RWPE1 (cell line): ENCODE measurements around the gene C22orf31.

Experiments
- CTCF ChIA-PET: fragments of 350-600 bp; sonication (Branson Sonifier 250); formaldehyde crosslinking; extraction: SDS; loops from one replicate; lab custom pipeline; 2021; lab: Yijun Ruan, JAX
- POLR2A ChIA-PET: fragments of 400-600 bp; formaldehyde crosslinking; extraction: SDS; loops from one replicate; lab custom pipeline; 2020; ENCODE audit warnings: antibody characterized with exemption; ENCODE audit not compliant: low non-redundant PET; lab: Yijun Ruan, JAX
- DNase-seq: peaks from one replicate; pipeline ENCODE4 v3.0.0; 2012; ENCODE audit warnings: low spot score
- H3K27ac ChIP-seq: fragments of 450-650 bp; 2 replicates; pipeline ENCODE4 v1.5.1; 2017
- TF ChIP-seq, protein P1 (sequence below): fragments of 450-650 bp; conservative IDR thresholded peaks from 2 replicates; pipeline ENCODE4 v1.5.1; 2017; ENCODE audit warnings: low read depth, mild to moderate bottlenecking

C22orf31 gene

GRCh38 chr22:29093030-29093429 lies 31.4 kb upstream of the C22orf31 start:
- no peak overlapping the region for H3K27ac ChIP-seq
- ChIA-PET POLR2A (no interaction called here), CTCF (no interaction called here)

GRCh38 chr22:29092243-29092642 lies 30.6 kb upstream of the C22orf31 start:
- TF ChIP-seq, protein P1, sequence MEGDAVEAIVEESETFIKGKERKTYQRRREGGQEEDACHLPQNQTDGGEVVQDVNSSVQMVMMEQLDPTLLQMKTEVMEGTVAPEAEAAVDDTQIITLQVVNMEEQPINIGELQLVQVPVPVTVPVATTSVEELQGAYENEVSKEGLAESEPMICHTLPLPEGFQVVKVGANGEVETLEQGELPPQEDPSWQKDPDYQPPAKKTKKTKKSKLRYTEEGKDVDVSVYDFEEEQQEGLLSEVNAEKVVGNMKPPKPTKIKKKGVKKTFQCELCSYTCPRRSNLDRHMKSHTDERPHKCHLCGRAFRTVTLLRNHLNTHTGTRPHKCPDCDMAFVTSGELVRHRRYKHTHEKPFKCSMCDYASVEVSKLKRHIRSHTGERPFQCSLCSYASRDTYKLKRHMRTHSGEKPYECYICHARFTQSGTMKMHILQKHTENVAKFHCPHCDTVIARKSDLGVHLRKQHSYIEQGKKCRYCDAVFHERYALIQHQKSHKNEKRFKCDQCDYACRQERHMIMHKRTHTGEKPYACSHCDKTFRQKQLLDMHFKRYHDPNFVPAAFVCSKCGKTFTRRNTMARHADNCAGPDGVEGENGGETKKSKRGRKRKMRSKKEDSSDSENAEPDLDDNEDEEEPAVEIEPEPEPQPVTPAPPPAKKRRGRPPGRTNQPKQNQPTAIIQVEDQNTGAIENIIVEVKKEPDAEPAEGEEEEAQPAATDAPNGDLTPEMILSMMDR, result no peak
- no peak for DNase-seq
- ChIA-PET POLR2A (no interaction called here), CTCF (no interaction called here)
- no peak overlapping the region for H3K27ac ChIP-seq

More at GRCh38 chr22:29093030-29093429, 31.4 kb upstream of the C22orf31 start:
- TF ChIP-seq, protein P1, result no peak
- no peak for DNase-seq

DNA sequence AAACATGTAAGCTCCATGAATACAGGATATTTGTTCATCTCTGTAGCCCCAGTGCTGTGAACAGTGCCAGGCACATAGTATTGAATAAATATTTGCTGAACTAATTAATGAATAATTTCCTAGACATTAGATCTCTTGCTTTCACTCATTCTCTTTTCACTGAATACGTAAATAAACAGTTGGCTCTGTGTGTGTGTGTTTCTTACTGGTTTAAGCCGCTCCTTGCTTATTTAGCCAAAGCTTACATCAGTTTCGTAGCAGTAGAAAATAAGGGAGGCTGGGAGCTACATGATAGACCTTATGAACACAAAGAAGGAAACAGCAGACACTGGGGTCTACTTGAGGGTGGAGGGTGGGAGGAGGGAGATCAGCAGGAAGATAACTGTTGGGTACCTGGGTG lies 28.4 kb upstream of the C22orf31 start:
- CTCF ChIA-PET, result interaction anchor here (0.6 kb wide), 1 partner anchor 9 kb away, joined by 4 read pairs; no protein-coding TSS in a partner anchor
- no peak for DNase-seq
- no peak overlapping the region for H3K27ac ChIP-seq
- POLR2A ChIA-PET, result no interaction called here
- TF ChIP-seq, protein P1, result no peak

GRCh38 chr22:29089507-29089906 lies 27.9 kb upstream of the C22orf31 start:
- TF ChIP-seq, protein P1, result no peak
- DNase-seq, result no peak
- POLR2A ChIA-PET, result no interaction called here
- CTCF ChIA-PET, result no interaction called here
- H3K27ac ChIP-seq, result no peak overlapping the region

- DNase-seq, result no peak
- ChIA-PET POLR2A (no interaction called here), CTCF (no interaction called here)
- TF ChIP-seq, protein P1, result no peak
- H3K27ac ChIP-seq, result no peak overlapping the region
Measured at GRCh38 chr22:29088809-29089208, 27.2 kb upstream of the C22orf31 start.

DNA sequence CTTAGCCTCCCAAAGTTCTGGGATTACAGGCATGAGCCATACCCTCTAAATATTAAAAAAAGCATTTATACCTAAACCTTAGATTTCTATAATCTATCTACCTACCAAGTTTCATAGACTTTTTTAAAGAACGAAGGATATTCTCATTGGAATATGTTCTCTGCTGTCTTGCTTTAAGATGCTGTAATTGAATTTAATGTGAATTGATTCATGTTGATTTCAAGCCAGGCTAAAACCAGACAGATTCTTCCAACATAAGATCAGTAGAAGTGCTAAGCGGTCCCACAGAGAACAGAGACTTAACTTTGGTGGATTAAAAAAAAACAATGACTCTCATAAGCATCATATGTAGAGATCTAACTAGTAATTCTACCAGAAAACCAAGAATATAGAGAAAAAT lies 25.4 kb upstream of the C22orf31 start:
- ChIA-PET POLR2A (no interaction called here), CTCF (no interaction called here)
- H3K27ac ChIP-seq, result no peak overlapping the region
- TF ChIP-seq, protein P1, result no peak
- no peak for DNase-seq
